Measurements from ENCODE around the gene ENC1.

- TF ChIP-seq POLR2A (IDR thresholded peaks at IDR 0.05; ENCODE audit: low read length) (no peak), GATA1 (IDR thresholded peaks at IDR 0.05; ENCODE audit: low read depth, low read length) (no peak)
Observed at GRCh38 chr5:74660140-74660539, 19.6 kb upstream of the ENC1 start.
